ENCODE data around the gene ACSS1.
A peak's percentile ranks its signal among the peaks of the same experiment; 100 is the strongest.
"Not testable (repeated sequence)": the region's sequence is repeated elsewhere in the genome, so short reads cannot be mapped to it uniquely, and the experiment has no call there.

Gene ACSS1

GRCh38 chr20:25009218-25010145, 48.5 kb downstream of the ACSS1 start:
- no peak for DNase-seq

DNA sequence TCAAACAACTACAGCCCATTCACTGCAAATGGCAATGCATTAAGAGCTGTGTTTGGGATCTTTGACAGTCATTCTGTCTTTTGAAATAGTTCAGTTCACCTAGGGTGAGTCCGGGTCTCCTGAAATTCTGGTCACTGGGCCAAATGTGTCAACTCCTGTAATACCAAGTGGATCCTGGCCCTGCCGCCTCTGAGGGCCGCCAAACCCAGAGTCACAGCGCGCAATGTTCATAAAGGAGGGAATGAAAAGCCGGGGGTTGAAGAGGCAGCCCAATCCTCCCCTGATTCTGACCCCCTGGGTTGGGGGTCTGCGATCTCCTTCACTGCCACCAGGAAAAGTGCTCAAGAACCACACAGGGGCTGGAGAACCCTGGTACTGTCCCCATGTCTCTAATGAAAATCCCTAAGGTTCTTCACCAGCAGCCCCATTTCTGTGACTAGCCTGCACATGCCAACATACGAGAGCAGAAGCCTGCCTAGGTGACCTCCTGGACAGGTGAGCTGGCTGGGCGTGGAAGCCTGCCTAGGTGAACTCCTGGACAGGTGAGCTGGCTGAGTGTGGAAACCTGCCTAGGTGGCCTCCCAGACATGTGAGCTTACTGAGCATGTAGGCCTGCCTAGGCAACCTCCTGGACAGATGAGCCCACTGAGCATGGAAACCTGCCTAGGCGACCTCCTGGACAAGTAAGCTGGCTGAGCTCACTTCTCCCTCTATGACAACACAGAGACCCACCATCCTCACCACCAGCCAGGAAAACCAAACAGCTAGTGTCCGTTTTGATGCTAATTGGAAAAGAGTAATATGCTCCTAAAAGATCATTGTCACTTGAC, 49.3 kb downstream of the ACSS1 start:
- DNase-seq: no peak

DNA sequence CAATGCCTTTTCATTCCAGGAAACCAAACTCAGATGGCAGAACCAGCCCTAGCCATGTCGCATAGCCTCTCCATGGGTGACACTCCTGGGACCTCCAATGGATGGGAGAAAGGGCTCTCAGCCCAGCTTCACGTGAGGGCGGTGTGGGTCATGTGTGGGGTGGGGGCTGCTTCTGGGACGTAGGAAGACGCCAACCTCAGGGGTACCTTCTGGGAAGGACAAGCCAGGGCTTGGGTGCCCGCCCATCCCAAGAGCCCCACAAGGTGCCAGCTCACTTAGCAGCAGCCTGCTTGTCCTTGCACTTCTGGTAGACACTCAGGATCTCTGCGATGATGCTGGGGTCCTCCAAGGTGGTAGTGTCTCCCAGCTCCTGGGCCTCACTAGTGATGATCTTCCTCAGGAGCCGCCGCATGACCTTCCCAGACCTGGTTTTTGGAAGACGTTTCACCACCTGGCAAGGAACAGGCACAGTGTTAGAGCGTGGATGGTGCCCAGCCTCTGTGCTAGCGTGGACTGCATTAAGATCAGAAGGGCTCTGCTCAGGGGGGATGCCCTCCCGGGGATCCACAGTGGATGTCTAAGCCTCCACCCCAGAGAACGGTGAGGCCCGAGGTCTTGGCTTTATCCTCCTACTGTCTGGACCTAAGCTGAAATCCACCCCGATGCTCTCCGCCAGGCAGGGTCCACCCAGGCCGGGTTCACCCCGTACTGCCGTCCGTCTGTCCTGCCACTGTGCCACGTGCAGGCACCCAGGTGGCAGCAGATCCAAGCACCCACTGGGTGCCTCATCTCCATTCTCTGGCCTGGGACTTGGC, 50.2 kb downstream of the ACSS1 start:
- DNase-seq: no peak

GRCh38 chr20:25006431-25007167, 51.3 kb downstream of the ACSS1 start:
- DNase-seq: no peak

GRCh38 chr20:25005661-25006060, 52.3 kb downstream of the ACSS1 start:
- DNase-seq: no peak

DNA sequence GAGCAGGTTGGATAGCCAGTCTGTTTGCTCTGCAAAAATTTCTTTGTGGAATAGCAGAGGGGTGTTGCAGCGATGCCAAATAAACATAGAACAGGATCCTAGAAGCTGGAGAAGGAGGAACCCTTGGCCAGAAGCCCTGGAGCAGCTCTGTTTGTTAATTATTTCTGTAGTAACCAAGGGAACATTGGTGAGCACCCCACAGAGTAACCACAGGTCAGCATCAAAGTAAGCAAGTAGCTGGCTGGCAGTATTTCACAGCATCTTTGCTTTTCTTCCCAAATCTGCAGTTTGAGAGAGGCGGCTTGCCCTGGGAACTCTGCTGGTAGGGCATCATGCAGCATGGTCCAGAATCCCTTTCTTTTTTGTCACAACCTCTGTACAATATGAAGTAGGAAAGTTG, 52.7 kb downstream of the ACSS1 start:
- DNase-seq: no peak

DNA sequence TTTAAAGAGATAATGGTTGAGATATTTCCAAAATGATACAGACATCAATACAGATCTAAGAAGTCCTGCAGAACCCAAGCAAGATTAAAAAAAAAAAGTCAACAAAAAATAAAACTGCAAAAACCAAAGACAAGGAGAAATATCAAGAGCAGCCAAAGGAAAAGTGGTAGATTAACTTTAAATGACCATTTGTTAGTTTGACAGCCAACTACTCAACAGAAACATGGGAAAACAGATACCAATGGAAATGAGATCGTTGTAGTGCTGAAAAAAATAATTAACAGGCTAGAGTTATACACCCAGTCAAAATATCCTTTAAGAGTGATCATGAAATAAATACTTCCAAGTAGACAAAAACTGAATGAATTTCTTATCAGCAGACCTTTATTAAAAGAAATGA, 54.9 kb downstream of the ACSS1 start:
- no peak for DNase-seq

- DNase-seq: not testable (repeated sequence)
Observed at GRCh38 chr20:25001323-25001722, 56.6 kb downstream of the ACSS1 start.

DNA sequence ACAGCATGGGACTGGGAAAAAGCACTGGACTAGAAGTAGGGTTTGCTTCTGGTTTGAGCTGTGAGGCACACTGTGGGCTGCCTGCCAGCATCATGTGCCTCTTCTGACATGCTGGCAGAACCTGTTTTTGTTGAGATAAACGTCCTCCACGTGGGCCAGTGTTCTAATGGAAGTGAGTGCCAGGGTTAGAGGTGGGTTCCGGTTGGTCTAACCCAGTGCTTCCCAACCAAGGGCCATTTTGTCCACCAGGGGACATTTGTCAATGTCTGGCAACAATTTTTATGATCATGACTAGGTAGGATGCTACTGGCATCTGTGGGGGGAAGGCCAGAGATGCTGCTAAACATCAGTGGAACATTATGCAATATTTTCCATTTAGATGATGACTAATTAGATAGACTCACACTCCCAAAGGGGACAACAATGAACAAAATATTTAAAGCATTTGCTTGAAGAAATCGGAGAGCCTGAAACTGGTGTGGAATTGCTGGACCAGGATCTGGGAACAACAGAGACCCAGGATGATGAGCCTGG, 57.6 kb downstream of the ACSS1 start:
- DNase-seq: peak; percentile 88

DNA sequence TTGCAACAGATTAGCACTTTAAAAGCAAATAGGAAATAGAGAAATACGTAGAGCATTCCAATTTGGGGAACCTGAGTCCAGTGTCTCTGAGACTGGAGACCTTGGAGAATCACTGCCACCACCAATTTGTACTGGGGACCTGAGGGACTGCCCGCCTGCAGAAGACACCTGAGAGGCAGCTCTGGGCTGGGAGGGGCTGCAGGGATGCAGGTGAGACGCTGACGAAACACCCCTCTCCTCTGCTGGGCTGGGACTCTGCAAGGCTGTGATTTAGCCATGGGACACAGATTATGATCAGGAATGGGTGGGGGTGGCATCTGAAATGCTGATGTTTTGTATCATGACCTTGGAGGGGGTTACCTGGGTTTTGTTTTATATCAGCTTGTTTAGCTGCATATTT, 58.4 kb downstream of the ACSS1 start:
- no peak for DNase-seq

GRCh38 chr20:24998631-24999445, 59.1 kb downstream of the ACSS1 start:
- DNase-seq: no peak

DNA sequence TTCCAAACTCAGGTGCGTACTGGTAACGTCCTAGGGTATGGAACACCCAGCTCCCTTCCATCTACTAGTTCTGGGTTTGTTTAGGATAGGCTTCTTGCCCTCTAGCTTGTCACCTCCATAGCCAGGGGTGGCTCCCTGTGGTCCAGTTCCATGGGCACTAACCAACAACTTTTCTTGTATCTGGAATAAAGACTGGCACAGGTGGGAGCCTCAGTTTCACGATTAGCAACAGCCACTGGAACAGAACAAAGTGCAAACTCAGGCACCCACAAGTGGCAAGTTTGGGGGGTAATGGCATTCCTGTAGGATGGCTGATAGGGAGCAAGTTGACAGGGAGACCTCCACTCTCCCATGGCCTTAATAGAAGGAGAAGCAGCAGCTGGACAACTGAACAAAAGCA, 59.8 kb downstream of the ACSS1 start:
- DNase-seq: no peak

DNA sequence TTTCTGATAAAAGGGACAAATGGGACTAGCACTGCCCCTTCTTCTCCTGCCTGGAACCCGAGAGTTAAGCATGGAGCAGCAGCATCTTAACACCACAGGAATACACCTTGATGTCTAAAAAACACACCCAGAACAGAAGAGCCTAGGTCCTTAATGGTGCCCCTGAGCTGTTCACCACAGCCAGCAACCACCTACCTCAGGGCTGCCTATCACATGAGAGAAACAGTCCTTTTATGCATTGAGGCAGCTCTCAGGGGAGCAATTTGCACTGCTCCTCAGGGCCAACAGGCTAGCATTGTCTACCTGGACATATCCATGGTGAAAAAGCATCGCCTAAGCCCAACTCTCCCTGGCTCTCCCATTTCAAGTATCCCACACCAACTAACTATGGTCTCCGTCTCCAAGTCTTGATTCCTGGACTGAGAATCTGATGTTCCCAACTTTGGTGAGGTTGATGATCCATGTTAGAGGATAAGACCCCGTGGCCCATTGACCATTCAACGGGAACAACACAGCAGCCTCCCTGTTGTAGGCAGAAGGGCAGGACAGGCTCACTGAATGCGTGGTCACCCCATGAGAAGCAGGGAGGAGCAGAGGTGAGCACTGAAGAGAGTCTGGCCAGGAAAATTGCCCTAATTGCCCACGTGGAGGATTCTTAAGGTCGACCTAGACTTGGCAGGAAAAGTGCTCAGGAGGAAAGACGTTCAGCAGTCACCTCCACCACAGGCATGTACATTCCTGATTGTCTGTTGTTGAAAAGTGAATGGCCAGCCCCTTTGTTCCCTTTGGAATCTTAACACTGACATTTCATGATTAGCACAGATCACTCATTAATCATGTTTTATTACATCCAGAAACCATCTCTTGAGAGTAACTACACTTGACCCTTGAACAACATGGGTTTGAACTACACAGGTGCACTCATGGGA, 61.2 kb downstream of the ACSS1 start:
- DNase-seq: no peak

DNA sequence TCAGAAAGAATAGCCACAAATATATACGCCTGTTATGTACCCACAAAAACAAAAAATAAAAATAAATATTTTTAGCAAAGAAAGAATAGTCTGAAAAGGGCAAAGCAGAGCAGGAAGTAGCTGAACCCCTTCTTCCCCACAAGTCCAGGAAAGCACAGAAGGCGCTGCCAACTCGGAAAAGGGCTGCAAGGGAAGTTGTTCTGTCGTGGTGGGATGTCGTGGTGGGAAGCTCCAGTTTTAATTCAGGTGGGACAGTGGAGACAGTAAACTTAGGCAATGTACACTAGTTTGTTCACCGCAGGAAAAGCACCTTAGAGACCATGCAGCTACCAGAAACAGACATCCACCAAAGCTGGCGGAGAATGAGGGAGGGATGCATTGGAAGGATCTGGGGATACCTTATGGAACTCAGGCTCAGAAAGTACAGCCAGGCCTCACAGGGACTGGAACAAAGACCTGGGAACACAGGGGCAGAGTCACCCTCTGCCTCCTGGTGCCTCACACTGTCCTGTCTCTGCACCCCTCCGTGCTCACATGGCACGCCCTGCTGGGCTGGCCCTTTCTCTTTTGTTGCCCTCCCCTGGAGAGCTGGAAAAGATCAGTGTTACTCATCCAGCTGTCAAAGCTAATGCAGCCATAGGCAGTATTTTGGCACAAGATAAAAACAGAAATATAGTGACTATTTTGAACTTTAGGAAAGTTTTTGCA, 62.0 kb downstream of the ACSS1 start:
- DNase-seq: peak; percentile 40

- DNase-seq: peak; percentile 91
Observed at GRCh38 chr20:24994470-24995368, 63.2 kb downstream of the ACSS1 start.

DNA sequence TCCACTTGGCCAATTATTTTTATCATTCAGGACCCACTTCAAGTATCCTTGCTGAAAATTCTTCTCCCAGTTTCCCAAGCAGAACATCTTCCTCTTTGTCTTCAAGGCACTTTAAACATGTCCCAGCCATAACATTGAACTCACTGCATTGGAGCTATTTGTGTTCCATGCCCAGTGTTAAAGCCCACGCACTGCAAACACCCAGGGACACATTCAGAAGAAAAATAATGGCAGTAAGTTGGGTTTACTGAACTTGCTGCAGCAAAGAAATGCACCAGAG, 63.8 kb downstream of the ACSS1 start:
- DNase-seq: no peak

DNA sequence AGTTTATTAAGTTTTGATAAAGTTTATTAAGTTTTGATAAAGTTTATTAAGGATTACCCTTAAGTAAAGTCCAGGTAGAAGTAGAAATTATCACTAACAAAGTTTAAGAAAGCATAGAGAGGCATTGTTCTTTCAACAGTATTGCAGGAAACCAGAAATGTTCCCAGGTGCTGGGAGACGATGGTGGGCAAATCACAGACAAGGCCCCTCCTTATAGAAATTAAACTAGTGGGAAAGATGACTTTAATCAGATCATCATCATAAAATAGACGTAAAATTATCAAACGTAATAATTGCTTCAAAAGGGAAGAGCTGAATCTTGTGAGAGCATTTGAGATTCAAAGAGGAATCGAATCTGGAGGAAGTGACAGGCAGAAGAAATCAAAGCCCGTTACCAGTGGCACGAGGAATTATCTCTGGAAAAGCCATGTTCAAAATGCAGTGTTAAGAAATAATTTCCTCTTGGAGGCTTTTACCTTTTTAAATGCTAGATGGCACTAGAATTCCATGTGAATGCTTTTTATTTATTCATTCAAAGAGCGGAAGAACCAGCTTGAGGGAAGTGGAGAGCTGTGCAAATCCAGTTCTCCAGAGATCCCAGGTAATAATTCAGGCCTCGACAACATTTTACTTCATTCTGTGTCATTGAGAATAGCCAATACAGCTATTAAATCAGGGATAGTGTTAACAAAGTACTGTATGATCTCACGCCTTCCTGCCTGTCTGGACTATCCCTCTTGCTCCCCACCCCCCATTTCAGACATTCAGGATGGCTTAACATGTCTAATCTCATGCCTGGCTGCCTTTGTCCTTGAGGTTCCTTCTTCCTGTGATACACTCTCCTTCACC, 64.4 kb downstream of the ACSS1 start:
- peak; percentile 61 for DNase-seq

All from hematopoietic multipotent progenitor cell treated with erythropoietin and hydrocortisone succinate and interleukin-3 and kit ligand, for 4 days (in vitro differentiated cells).